ENCODE data around the gene SLIRP.

SLIRP gene

DNA sequence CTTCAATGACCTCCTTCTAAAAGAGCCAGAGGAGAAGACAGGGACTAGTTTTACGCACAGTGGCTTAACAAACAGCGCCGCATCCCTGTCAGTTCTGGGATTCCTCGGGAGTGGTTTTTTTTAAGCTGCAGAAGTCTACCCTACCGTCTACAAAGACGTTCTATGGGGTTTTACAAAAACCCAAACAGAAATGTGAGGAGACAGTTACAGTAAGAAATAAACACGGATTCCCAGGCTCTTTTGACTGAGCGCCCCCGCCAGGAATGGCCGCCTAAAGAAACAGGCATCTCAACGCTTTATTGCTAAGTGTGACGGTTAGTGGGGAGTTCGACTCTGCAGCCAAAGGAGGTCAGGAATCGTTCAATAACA lies 564 bp upstream of the SLIRP start:
- Histone ChIP-seq H3K4me1 (ENCODE audit: insufficient read depth, low read length) (peaks cover 14% of the 10 kb centered on the region; the same call in 1 of the 2 replicates), H3K4me3 (ENCODE audit: low read length) (peak overlapping the region; percentile 96), H3K27ac (ENCODE audit: low read depth, low read length) (peak overlapping the region; percentile 22; the same call in 1 of the 2 replicates), H3K9ac (ENCODE audit: low read depth, low read length) (peak overlapping the region; percentile 98), H3K27me3 (ENCODE audit: insufficient read depth, low read length) (no peaks in the 10 kb centered on the region), H3K36me3 (ENCODE audit: insufficient read depth, low read length) (peaks cover 55% of the 10 kb centered on the region), H3K9me3 (ENCODE audit: insufficient read depth, low read depth, low read length) (no peaks in the 10 kb centered on the region)
- WGBS, result under 1% methylated on average over 14 of the region's 14 CpGs

DNA sequence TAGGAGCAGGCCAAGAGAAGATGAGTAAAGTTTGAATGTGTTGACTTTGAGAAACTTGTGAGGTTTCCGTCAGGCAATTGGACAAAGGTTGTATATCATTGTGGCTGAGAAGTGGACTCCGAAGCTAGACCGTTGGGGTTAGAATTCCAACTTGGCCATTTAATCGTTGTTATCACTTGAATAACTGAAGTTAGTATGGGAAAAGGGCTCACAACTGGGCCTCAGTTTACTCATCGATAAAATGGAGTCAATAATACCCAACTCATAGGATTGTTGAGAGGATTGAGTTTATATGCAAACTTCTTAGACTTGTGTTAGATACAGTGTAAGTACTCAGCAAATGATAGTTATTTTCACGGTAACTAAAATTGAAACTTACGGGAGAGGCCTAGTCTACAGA lies 846 bp downstream of the SLIRP start:
- H3K9me3 ChIP-seq (ENCODE audit: insufficient read depth, low read depth, low read length), result no peaks in the 10 kb centered on the region
- no peak overlapping the region; the same call in 1 of the 2 replicates for H3K27ac ChIP-seq (ENCODE audit: low read depth, low read length)
- peaks cover 14% of the 10 kb centered on the region; the same call in 1 of the 2 replicates for H3K4me1 ChIP-seq (ENCODE audit: insufficient read depth, low read length)
- peaks cover 57% of the 10 kb centered on the region for H3K36me3 ChIP-seq (ENCODE audit: insufficient read depth, low read length)
- WGBS, result 10% methylated on average over 6 of the region's 7 CpGs
- peak overlapping the region; percentile 98 for H3K9ac ChIP-seq (ENCODE audit: low read depth, low read length)
- peak overlapping the region; percentile 96 for H3K4me3 ChIP-seq (ENCODE audit: low read length)
- H3K27me3 ChIP-seq (ENCODE audit: insufficient read depth, low read length), result no peaks in the 10 kb centered on the region

DNA sequence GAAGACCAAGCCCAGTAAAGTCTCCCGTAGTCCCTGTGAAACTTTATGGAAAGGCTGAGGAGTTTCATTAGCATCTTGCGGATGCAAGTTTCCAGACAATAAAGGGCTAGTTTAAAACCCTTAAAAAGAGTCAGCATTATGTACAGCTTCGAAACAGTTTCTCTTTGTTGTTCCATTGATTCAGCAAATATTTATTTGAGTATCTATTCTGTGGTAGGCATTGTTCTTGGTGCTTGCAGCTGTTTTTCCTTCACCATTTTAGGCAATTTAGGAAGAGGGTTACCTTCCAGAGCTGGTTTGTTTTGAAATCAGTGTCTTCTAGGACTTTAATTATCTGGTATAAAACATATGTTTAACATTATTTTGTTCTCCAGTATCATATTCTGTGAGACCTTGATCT lies 1.5 kb downstream of the SLIRP start:
- WGBS, result 49% methylated on average over 3 of the region's 3 CpGs
- no peak overlapping the region for H3K27ac ChIP-seq (ENCODE audit: low read depth, low read length)
- peaks cover 57% of the 10 kb centered on the region for H3K36me3 ChIP-seq (ENCODE audit: insufficient read depth, low read length)

DNA sequence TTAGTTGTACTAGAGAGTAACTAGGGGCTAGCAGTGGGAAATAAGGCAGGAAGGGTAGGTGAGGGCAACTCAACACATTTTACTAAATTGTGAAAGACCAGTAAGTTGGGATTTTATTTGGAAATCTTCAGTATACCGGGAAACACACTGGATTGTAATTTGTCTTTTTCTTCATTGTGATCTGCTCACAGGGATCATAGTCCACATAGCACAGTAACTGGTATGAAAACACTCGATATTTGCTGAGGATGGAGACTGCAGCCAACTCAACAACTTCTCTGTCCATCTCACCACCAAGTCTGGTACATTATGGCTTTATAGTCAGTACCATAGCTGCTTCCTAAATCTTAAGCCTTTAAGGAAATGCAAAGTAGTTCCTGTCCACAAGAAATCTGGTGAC lies 2.5 kb downstream of the SLIRP start:
- Histone ChIP-seq H3K4me1 (ENCODE audit: insufficient read depth, low read length) (peaks cover 14% of the 10 kb centered on the region; the same call in 1 of the 2 replicates), H3K27me3 (ENCODE audit: insufficient read depth, low read length) (no peaks in the 10 kb centered on the region), H3K9ac (ENCODE audit: low read depth, low read length) (no peak overlapping the region), H3K4me3 (ENCODE audit: low read length) (peak overlapping the region; percentile 96; the same call in 1 of the 2 replicates), H3K27ac (ENCODE audit: low read depth, low read length) (no peak overlapping the region), H3K36me3 (ENCODE audit: insufficient read depth, low read length) (peaks cover 60% of the 10 kb centered on the region), H3K9me3 (ENCODE audit: insufficient read depth, low read depth, low read length) (no peaks in the 10 kb centered on the region)
- 95% methylated on average over 2 of the region's 2 CpGs for WGBS

More for the DNA sequence above, 1.5 kb downstream of the SLIRP start:
- no peaks in the 10 kb centered on the region for H3K27me3 ChIP-seq (ENCODE audit: insufficient read depth, low read length)
- H3K4me1 ChIP-seq (ENCODE audit: insufficient read depth, low read length), result peaks cover 14% of the 10 kb centered on the region; the same call in 1 of the 2 replicates
- peak overlapping the region; percentile 98 for H3K9ac ChIP-seq (ENCODE audit: low read depth, low read length)
- peak overlapping the region; percentile 96 for H3K4me3 ChIP-seq (ENCODE audit: low read length)
- H3K9me3 ChIP-seq (ENCODE audit: insufficient read depth, low read depth, low read length), result no peaks in the 10 kb centered on the region

DNA sequence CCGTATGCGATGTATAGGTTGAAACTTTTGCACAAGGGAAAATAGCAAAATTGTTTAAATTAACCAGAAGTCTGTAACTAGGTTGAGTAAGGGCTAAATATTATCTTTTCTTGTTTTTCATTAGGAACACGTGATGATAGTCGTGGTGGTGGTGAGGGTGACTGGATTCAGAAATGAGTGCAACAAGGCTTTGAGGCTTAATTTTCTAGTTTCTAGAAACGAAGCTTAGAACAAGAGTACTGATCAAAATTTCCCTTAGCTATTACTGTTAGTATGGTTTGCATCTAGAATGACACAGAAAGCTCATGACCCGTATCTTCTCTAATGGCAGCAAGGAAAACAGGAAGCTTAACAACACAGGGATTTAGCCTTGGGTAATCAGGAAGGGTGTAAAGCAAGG lies 7.0 kb downstream of the SLIRP start:
- Histone ChIP-seq H3K9me3 (ENCODE audit: insufficient read depth, low read depth, low read length) (no peaks in the 10 kb centered on the region), H3K9ac (ENCODE audit: low read depth, low read length) (no peak overlapping the region), H3K27me3 (ENCODE audit: insufficient read depth, low read length) (no peaks in the 10 kb centered on the region), H3K27ac (ENCODE audit: low read depth, low read length) (no peak overlapping the region), H3K36me3 (ENCODE audit: insufficient read depth, low read length) (peaks cover 97% of the 10 kb centered on the region), H3K4me1 (ENCODE audit: insufficient read depth, low read length) (no peaks in the 10 kb centered on the region), H3K4me3 (ENCODE audit: low read length) (no peak overlapping the region)
- WGBS, result 99% methylated on average over 5 of the region's 6 CpGs

DNA sequence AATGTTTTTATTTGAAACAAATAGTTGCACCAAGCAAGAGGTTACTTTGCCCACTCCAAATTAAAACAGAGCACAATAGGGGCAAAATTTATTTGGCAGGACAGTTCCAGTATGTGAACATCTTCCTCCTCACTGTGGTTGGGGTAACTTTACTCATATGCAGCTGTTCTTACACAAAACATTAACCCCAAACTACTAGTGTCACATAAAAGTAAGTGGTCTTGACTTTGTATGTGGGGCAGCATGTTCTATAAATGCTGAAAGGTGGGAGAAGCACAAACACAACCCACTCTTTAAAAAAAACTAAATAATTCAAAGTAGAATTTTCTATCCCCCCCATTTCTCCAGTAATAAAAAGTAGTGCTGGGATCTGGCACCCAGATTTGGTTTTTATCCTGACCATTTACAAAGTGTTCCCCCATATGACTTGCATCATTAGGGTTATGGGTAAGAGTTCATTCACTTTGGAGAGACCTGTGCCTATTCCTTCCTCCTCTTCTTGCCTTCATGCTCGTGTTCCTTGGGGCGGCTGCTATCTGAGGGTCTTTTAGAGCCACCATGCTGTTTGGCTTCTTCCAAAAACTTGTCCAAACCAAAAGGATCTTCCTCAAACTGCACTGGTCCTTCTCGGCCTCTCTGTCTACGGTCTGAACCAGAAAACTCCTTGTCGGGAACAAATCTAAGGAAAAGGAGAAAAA lies 9.9 kb downstream of the SLIRP start:
- 96% methylated on average over 5 of the region's 5 CpGs for WGBS
- no peaks in the 10 kb centered on the region for H3K27me3 ChIP-seq (ENCODE audit: insufficient read depth, low read length)
- H3K9me3 ChIP-seq (ENCODE audit: insufficient read depth, low read depth, low read length), result no peaks in the 10 kb centered on the region
- no peaks in the 10 kb centered on the region for H3K4me1 ChIP-seq (ENCODE audit: insufficient read depth, low read length)
- peaks cover 98% of the 10 kb centered on the region for H3K36me3 ChIP-seq (ENCODE audit: insufficient read depth, low read length)
- H3K4me3 ChIP-seq (ENCODE audit: low read length), result no peak overlapping the region
- H3K9ac ChIP-seq (ENCODE audit: low read depth, low read length), result no peak overlapping the region
- no peak overlapping the region for H3K27ac ChIP-seq (ENCODE audit: low read depth, low read length)

DNA sequence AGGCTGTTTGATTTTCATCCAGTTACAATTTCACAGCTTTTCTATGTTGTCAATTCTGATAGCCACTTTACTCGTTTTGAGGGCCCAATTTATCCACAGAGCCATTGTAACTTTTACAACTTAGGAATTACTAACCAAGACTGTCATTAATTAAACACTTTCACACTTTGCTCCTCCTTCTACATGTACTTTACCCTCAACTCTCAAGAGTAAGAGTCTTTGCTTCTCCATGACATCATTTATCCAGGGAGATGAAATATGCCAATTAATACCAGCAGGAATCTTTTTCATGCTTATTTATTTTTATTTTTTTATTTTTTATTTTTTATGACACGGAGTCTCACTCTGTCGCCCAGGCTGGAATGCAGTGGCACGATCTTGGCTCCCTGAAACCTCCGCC lies 13.5 kb downstream of the SLIRP start:
- 92% methylated on average over 5 of the region's 5 CpGs for WGBS
- H3K27ac ChIP-seq (ENCODE audit: low read depth, low read length), result no peak overlapping the region
- no peak overlapping the region for H3K4me3 ChIP-seq (ENCODE audit: low read length)
- H3K27me3 ChIP-seq (ENCODE audit: insufficient read depth, low read length), result no peaks in the 10 kb centered on the region
- no peak overlapping the region for H3K9ac ChIP-seq (ENCODE audit: low read depth, low read length)
- H3K9me3 ChIP-seq (ENCODE audit: insufficient read depth, low read depth, low read length), result no peaks in the 10 kb centered on the region
- H3K4me1 ChIP-seq (ENCODE audit: insufficient read depth, low read length), result no peaks in the 10 kb centered on the region
- H3K36me3 ChIP-seq (ENCODE audit: insufficient read depth, low read length), result peaks cover 98% of the 10 kb centered on the region

DNA sequence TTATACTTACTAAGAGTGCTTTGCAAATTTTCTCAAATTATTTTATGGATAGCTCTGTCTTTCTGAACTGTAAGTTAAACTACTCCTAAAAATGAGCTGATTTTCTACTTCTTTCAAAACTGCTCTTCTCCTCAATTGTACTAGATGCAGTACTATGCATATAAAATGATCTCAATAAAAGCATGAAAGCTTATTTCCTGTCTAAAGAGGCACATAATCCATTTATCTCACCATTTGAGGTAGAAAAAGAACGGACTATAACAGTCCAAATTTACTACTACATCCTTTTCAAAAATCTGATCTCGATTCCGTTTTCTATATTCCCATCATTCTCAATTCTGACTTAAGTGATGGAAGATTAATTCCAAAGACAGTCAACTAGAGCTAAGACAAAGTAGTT lies 14.4 kb downstream of the SLIRP start:
- H3K27me3 ChIP-seq (ENCODE audit: insufficient read depth, low read length), result no peaks in the 10 kb centered on the region

DNA sequence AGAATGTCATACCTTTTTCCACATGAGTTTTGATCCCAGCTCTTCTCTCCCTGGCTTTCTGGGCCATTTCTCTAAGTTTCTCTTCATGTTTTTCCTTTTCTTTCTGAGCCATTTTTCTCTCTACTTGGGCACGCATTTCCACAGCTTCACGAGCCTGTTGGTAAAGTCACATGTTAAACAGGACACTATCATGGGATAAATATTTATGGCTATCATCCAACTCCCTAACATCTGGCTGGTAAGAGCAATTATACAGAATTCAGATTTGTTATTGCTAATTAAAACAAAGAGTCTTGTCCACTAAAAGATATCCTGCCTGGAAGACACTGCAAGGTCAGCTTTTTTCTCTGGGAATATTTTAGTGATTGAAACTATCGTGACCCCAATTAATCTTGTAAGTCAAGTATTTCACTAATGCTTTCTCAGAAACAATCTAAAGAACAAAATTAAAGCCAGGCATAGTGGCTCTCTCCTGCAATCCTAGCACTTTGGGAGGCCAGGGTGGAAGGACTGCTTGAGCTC lies 23.1 kb downstream of the SLIRP start:
- no peaks in the 10 kb centered on the region for H3K4me1 ChIP-seq (ENCODE audit: insufficient read depth, low read length)
- H3K9ac ChIP-seq (ENCODE audit: low read depth, low read length), result no peak overlapping the region
- no peaks in the 10 kb centered on the region for H3K9me3 ChIP-seq (ENCODE audit: insufficient read depth, low read depth, low read length)
- 100% methylated on average over 3 of the region's 3 CpGs for WGBS
- H3K27me3 ChIP-seq (ENCODE audit: insufficient read depth, low read length), result no peaks in the 10 kb centered on the region
- no peak overlapping the region for H3K4me3 ChIP-seq (ENCODE audit: low read length)
- no peak overlapping the region for H3K27ac ChIP-seq (ENCODE audit: low read depth, low read length)
- peaks cover 100% of the 10 kb centered on the region for H3K36me3 ChIP-seq (ENCODE audit: insufficient read depth, low read length)

More for the DNA sequence above, 14.4 kb downstream of the SLIRP start:
- Histone ChIP-seq H3K27ac (ENCODE audit: low read depth, low read length) (no peak overlapping the region), H3K36me3 (ENCODE audit: insufficient read depth, low read length) (peaks cover 98% of the 10 kb centered on the region), H3K4me3 (ENCODE audit: low read length) (no peak overlapping the region), H3K4me1 (ENCODE audit: insufficient read depth, low read length) (no peaks in the 10 kb centered on the region), H3K9ac (ENCODE audit: low read depth, low read length) (no peak overlapping the region), H3K9me3 (ENCODE audit: insufficient read depth, low read depth, low read length) (no peaks in the 10 kb centered on the region)
- WGBS, result 92% methylated on average over 3 of the region's 3 CpGs

DNA sequence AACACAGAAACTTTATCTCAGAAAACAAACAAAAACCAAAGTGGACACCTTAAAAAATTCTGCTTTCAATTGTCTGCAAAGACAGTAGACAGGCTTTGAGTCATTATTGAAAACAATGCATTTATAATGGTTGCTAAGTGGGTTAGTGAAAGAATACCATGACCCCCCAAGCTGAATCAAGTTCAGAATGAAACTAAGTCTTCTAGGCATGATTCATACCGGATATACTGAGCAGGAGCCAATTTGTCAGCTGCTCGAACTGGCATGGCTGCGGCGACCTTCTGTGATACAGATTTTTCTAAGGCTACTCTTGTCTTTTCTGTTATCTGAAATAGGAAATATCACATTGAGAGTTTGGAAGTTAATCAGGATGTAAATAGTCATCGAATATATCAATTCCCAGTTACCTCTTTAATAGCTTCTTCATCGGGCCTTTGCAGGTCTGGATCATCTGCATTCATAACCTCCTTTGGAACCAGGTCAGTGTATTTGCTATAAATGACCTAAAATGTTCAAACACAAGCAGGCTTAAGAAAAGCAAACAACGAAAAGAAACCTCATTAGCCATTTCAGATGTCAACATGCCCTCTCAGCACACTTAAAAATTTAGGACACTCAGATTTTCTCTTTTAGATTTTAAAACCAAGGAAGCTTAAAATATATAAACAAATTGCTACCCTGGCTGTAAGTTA lies 30.8 kb downstream of the SLIRP start:
- no peaks in the 10 kb centered on the region for H3K27me3 ChIP-seq (ENCODE audit: insufficient read depth, low read length)
- H3K4me3 ChIP-seq (ENCODE audit: low read length), result no peak overlapping the region
- H3K27ac ChIP-seq (ENCODE audit: low read depth, low read length), result no peak overlapping the region
- peaks cover 95% of the 10 kb centered on the region for H3K36me3 ChIP-seq (ENCODE audit: insufficient read depth, low read length)
- H3K9me3 ChIP-seq (ENCODE audit: insufficient read depth, low read depth, low read length), result no peaks in the 10 kb centered on the region
- WGBS, result 90% methylated on average over 7 of the region's 7 CpGs
- no peak overlapping the region for H3K9ac ChIP-seq (ENCODE audit: low read depth, low read length)
- no peaks in the 10 kb centered on the region for H3K4me1 ChIP-seq (ENCODE audit: insufficient read depth, low read length)

DNA sequence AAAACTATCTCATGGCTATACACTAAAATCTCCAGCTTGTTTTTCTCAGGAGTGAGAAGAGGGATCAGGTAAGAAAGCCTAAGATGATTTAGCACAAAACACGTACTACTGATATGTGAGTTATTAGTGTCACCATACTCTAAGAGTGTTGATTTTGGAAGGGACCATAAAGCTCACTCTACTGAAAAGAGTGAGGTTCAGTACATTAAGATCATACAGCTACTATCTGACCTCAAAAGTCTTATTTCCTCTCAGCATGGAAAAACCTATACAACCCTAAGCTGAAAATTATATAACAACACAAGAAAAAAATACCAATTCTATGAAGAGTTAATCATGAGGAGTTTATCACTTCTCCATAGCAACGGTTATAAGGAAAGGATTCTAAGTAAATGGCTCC lies 33.5 kb downstream of the SLIRP start:
- Histone ChIP-seq H3K36me3 (ENCODE audit: insufficient read depth, low read length) (peaks cover 91% of the 10 kb centered on the region), H3K4me3 (ENCODE audit: low read length) (no peak overlapping the region)

More for the DNA sequence above, 33.5 kb downstream of the SLIRP start:
- no peak overlapping the region for H3K27ac ChIP-seq (ENCODE audit: low read depth, low read length)
- H3K9me3 ChIP-seq (ENCODE audit: insufficient read depth, low read depth, low read length), result no peaks in the 10 kb centered on the region
- 95% methylated on average over 1 of the region's 2 CpGs for WGBS
- H3K27me3 ChIP-seq (ENCODE audit: insufficient read depth, low read length), result no peaks in the 10 kb centered on the region
- H3K4me1 ChIP-seq (ENCODE audit: insufficient read depth, low read length), result no peaks in the 10 kb centered on the region
- no peak overlapping the region for H3K9ac ChIP-seq (ENCODE audit: low read depth, low read length)

All from HUES64 (cell line).